H1 (cell line): ENCODE measurements around the gene FNDC3A. TPM values are rescaled to one million over a fixed set of nuclear protein-coding genes. Genes with fewer than 3 reads are reported as not detected.

Source experiments
- BCL11A ChIP-seq, 2 experiments: IDR thresholded peaks; one replicate each; pipeline ENCODE4 v1.6.1; 2011; ENCODE audit warnings: low read depth in 2 of 2, low read length in 2 of 2, mild to moderate bottlenecking in 2 of 2
- CTBP2 ChIP-seq: IDR thresholded peaks from 2 replicates; pipeline ENCODE4 v1.7.0; 2011; ENCODE audit warnings: borderline replicate concordance, mild to moderate bottlenecking, moderate library complexity, mixed read lengths, low read length; ENCODE audit not compliant: insufficient read depth, insufficient read length
- EGR1 ChIP-seq: IDR thresholded peaks from 2 replicates; pipeline ENCODE4 v1.6.1; 2011; ENCODE audit warnings: low read depth, low read length, borderline replicate concordance
- FOSL1 ChIP-seq: IDR thresholded peaks from 2 replicates; pipeline ENCODE4 v1.6.1; 2011; ENCODE audit warnings: mild to moderate bottlenecking, low read depth, low read length, moderate library complexity; ENCODE audit not compliant: insufficient read depth
- GABPA ChIP-seq: IDR thresholded peaks from 2 replicates; pipeline ENCODE4 v1.6.1; 2011; ENCODE audit warnings: mild to moderate bottlenecking, low read length, moderate library complexity, borderline replicate concordance; ENCODE audit not compliant: insufficient read depth
- KDM1A ChIP-seq: fragments of 200-600, 300-600 bp; sonication (generic); IDR thresholded peaks from 2 replicates; pipeline ENCODE4 v1.7.1; 2016; ENCODE audit warnings: mild to moderate bottlenecking, low read length, borderline replicate concordance
- MAFK ChIP-seq: IDR thresholded peaks from 2 replicates; pipeline ENCODE4 v1.6.1; 2012; ENCODE audit warnings: low read depth, mild to moderate bottlenecking, improper control_type of control experiment, low read length
- PHF8 ChIP-seq: fragments of 200-600 bp; sonication (generic); conservative IDR thresholded peaks from 2 replicates; pipeline ENCODE4 v1.7.1; 2012; ENCODE audit warnings: low read depth, mild to moderate bottlenecking, inconsistent platforms, low read length, moderate library complexity
- RAD21 ChIP-seq, 2 experiments: IDR thresholded peaks in 1 of 2; conservative IDR thresholded peaks in 1 of 2; 2 replicates each; pipeline ENCODE4 v1.6.1; 2011; ENCODE audit warnings: low read depth in 2 of 2, low read length in 2 of 2, improper control_type of control experiment in 1 of 2, inconsistent platforms in 1 of 2, mild to moderate bottlenecking in 1 of 2, moderate library complexity in 1 of 2
- RFX5 ChIP-seq: IDR thresholded peaks from 2 replicates; pipeline ENCODE4 v1.6.1; 2011; ENCODE audit warnings: low read depth, low read length, improper control_type of control experiment, borderline replicate concordance
- RXRA ChIP-seq: IDR thresholded peaks from 2 replicates; pipeline ENCODE4 v1.6.1; 2011; ENCODE audit warnings: low read depth, mild to moderate bottlenecking, low read length, moderate library complexity; ENCODE audit not compliant: insufficient read depth
- SIN3A ChIP-seq, 2 experiments: IDR thresholded peaks in 1 of 2; conservative IDR thresholded peaks in 1 of 2; 2 replicates each; pipeline ENCODE4 v1.6.1; 2011 to 2012; ENCODE audit warnings: low read length in 2 of 2, improper control_type of control experiment in 1 of 2, low read depth in 1 of 2, mild to moderate bottlenecking in 1 of 2
- SP1 ChIP-seq: IDR thresholded peaks from 2 replicates; pipeline ENCODE4 v1.6.1; 2011; ENCODE audit warnings: low read depth, low read length
- TCF12 ChIP-seq: IDR thresholded peaks from 2 replicates; pipeline ENCODE4 v1.6.1; 2011; ENCODE audit warnings: low read depth, mild to moderate bottlenecking, low read length
- TEAD4 ChIP-seq: IDR thresholded peaks from 2 replicates; pipeline ENCODE4 v1.6.1; 2012; ENCODE audit warnings: low read depth, low read length, inconsistent platforms, mixed read lengths
- polyA plus RNA-seq, 7 experiments: library from polyadenylated mRNA; depleted of rRNA in 3 of 7; stranded (reverse) in 5 of 7; unstranded in 2 of 7; fragments of >200 nt in 5 of 7; fragments of 200-250 nt in 2 of 7; gene quantifications; 1 replicate in 5 of 7; 2 replicates in 1 of 7; 4 replicates in 1 of 7; pipeline versions ENCODE4 v1.2.1 to v1.2.3, GENCODE V29; 2011 to 2013; ENCODE audit warnings: missing spikeins in 2 of 7, mixed read lengths in 2 of 7
- total RNA-seq: library from RNA; stranded (reverse); fragmentation: NEBNext Ultra II Directional; extraction: Animal tissue kit (Norgen Biotek cat#: 25700); gene quantifications from 2 replicates; pipeline ENCODE4 v1.2.1, GENCODE V29; 2021
- TF ChIP-seq, protein P1 (sequence below), 3 experiments: IDR thresholded peaks; 1 replicate in 2 of 3; 2 replicates in 1 of 3; pipeline versions ENCODE4 v1.5.1 to v1.6.1; 2011; ENCODE audit warnings: low read length in 3 of 3, mild to moderate bottlenecking in 3 of 3, inconsistent platforms in 2 of 3, low read depth in 1 of 3, moderate library complexity in 1 of 3; ENCODE audit not compliant: insufficient read depth in 1 of 3; ENCODE audit errors: control extremely low read depth in 1 of 3
- TF ChIP-seq, protein P2 (sequence below): IDR thresholded peaks from 2 replicates; pipeline ENCODE4 v1.6.1; 2012; ENCODE audit warnings: inconsistent platforms
- TF ChIP-seq, protein P3 (sequence below): IDR thresholded peaks from 2 replicates; pipeline ENCODE4 v1.6.1; 2012; ENCODE audit warnings: low read length, inconsistent platforms

Gene FNDC3A
- total and polyA plus RNA-seq, 2 of the 8 experiments (the other 6 are each of a cell fraction or from before 2014, with no cell fraction given): 14.6 to 26.0 TPM

DNA sequence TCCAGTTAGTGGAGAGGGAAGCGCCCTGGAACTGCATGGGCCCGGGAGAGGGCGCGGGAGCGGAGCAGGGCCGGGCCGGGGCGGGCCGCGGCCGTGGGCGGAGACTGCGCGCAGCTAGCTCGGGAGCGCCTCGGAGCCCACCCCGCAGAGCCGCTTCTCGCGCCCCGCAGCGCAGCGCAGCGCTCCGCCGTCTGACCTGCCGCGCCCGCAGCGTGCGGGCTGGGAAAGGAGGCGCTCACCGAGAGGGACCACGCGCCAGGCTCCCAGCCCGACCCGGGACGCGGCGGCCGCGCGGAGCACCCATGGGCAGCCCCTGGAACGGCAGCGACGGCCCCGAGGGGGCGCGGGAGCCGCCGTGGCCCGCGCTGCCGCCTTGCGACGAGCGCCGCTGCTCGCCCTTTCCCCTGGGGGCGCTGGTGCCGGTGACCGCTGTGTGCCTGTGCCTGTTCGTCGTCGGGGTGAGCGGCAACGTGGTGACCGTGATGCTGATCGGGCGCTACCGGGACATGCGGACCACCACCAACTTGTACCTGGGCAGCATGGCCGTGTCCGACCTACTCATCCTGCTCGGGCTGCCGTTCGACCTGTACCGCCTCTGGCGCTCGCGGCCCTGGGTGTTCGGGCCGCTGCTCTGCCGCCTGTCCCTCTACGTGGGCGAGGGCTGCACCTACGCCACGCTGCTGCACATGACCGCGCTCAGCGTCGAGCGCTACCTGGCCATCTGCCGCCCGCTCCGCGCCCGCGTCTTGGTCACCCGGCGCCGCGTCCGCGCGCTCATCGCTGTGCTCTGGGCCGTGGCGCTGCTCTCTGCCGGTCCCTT is 244.5 kb downstream of the FNDC3A start, which contains the start of gene MLNR (continued):
- TF ChIP-seq PHF8 (no peak), TEAD4 (no peak), MAFK (no peak), RFX5 (no peak), FOSL1 (no peak), BCL11A (IDR thresholded peaks at IDR 0.05; ENCODE audit: low read depth in 2 of 2, low read length in 2 of 2) (no peak), TCF12 (no peak), SP1 (no peak), RAD21 (IDR thresholded peaks at IDR 0.05 in 1 of 2, conservative IDR thresholded peaks at IDR 0.05 in 1 of 2; ENCODE audit: low read depth in 2 of 2, low read length in 2 of 2) (peak; percentile 6 to 33; a peak in 2 of 4 replicates), KDM1A (no peak), RXRA (no peak), GABPA (no peak), SIN3A (conservative IDR thresholded peaks at IDR 0.05 in 1 of 2, IDR thresholded peaks at IDR 0.05 in 1 of 2; ENCODE audit: low read depth in 1 of 2, low read length in 2 of 2) (no peak), EGR1 (no peak), CTBP2 (peak; percentile 85)
- TF ChIP-seq, protein P1, sequence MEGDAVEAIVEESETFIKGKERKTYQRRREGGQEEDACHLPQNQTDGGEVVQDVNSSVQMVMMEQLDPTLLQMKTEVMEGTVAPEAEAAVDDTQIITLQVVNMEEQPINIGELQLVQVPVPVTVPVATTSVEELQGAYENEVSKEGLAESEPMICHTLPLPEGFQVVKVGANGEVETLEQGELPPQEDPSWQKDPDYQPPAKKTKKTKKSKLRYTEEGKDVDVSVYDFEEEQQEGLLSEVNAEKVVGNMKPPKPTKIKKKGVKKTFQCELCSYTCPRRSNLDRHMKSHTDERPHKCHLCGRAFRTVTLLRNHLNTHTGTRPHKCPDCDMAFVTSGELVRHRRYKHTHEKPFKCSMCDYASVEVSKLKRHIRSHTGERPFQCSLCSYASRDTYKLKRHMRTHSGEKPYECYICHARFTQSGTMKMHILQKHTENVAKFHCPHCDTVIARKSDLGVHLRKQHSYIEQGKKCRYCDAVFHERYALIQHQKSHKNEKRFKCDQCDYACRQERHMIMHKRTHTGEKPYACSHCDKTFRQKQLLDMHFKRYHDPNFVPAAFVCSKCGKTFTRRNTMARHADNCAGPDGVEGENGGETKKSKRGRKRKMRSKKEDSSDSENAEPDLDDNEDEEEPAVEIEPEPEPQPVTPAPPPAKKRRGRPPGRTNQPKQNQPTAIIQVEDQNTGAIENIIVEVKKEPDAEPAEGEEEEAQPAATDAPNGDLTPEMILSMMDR (IDR thresholded peaks at IDR 0.05; ENCODE audit: control extremely low read depth in 1 of 3, insufficient read depth in 1 of 3, low read depth in 1 of 3, low read length in 3 of 3): peak; percentile 57 to 79 (median 71)
- TF ChIP-seq, protein P2, sequence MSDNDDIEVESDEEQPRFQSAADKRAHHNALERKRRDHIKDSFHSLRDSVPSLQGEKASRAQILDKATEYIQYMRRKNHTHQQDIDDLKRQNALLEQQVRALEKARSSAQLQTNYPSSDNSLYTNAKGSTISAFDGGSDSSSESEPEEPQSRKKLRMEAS: peak; percentile 97
- TF ChIP-seq, protein P3, sequence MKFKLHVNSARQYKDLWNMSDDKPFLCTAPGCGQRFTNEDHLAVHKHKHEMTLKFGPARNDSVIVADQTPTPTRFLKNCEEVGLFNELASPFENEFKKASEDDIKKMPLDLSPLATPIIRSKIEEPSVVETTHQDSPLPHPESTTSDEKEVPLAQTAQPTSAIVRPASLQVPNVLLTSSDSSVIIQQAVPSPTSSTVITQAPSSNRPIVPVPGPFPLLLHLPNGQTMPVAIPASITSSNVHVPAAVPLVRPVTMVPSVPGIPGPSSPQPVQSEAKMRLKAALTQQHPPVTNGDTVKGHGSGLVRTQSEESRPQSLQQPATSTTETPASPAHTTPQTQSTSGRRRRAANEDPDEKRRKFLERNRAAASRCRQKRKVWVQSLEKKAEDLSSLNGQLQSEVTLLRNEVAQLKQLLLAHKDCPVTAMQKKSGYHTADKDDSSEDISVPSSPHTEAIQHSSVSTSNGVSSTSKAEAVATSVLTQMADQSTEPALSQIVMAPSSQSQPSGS: no peak
